NB4 (cell line): ENCODE data around the gene ZNF821.

Source experiments
- MYC ChIP-seq: IDR thresholded peaks from 2 replicates; pipeline ENCODE4 v1.6.1; 2011; ENCODE audit warnings: low read depth, low read length
- POLR2A ChIP-seq: IDR thresholded peaks from 2 replicates; pipeline ENCODE4 v1.6.1; 2011; ENCODE audit warnings: mild to moderate bottlenecking; ENCODE audit not compliant: insufficient read length; ENCODE audit errors: extremely low read depth
- TF ChIP-seq, protein P1 (sequence below): IDR thresholded peaks from one replicate; pipeline ENCODE4 v1.5.1; 2012; ENCODE audit warnings: low read depth, low read length
- TF ChIP-seq, protein P2 (sequence below): IDR thresholded peaks from 2 replicates; pipeline ENCODE4 v1.6.1; 2011; ENCODE audit warnings: low read depth, low read length

DNA sequence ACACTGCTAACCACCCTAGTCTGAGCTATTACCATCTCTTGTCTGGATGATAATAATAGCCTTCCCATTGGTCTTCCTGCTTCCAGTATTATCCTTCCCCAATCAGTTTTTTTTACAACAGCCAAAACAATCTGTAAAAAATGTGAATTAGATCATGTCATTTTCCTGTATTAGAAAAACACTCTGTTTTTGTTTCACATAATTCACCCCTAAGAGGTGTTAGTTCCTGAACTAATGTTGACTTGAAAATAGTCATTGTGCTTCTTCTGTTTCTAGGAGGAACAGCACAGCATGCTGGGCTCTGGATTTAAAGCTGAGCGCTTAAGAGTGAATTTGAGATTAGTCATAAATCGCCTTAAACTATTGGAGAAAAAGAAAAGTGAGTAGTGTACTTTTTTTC is 31.4 kb upstream of the ZNF821 start:
- TF ChIP-seq, protein P1, sequence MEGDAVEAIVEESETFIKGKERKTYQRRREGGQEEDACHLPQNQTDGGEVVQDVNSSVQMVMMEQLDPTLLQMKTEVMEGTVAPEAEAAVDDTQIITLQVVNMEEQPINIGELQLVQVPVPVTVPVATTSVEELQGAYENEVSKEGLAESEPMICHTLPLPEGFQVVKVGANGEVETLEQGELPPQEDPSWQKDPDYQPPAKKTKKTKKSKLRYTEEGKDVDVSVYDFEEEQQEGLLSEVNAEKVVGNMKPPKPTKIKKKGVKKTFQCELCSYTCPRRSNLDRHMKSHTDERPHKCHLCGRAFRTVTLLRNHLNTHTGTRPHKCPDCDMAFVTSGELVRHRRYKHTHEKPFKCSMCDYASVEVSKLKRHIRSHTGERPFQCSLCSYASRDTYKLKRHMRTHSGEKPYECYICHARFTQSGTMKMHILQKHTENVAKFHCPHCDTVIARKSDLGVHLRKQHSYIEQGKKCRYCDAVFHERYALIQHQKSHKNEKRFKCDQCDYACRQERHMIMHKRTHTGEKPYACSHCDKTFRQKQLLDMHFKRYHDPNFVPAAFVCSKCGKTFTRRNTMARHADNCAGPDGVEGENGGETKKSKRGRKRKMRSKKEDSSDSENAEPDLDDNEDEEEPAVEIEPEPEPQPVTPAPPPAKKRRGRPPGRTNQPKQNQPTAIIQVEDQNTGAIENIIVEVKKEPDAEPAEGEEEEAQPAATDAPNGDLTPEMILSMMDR, result no peak
- no peak for TF ChIP-seq MYC
- no peak for TF ChIP-seq POLR2A
- TF ChIP-seq, protein P2, sequence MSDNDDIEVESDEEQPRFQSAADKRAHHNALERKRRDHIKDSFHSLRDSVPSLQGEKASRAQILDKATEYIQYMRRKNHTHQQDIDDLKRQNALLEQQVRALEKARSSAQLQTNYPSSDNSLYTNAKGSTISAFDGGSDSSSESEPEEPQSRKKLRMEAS, result no peak
